Endothelial cell (in vitro differentiated cells): Measurements from ENCODE around the gene GSTT4. TPM values are rescaled to one million over a fixed set of nuclear protein-coding genes. Genes with fewer than 3 reads are reported as not detected.
"Not testable (repeated sequence)": the region's sequence is repeated elsewhere in the genome, so short reads cannot be mapped to it uniquely, and the experiment has no call there.

Experiments used
- DNase-seq: peaks from one replicate; pipeline ENCODE4 v3.0.0; 2021; ENCODE audit warnings: low spot score
- H3K27ac Mint-ChIP-seq: one replicate; pipeline ENCODE4 v1.8.0; 2021; ENCODE audit warnings: mixed read lengths, inconsistent platforms; ENCODE audit not compliant: unreplicated experiment
- H3K27me3 Mint-ChIP-seq: one replicate; pipeline ENCODE4 v1.8.0; 2021; ENCODE audit warnings: mild to moderate bottlenecking, moderate library complexity, mixed read lengths, inconsistent platforms; ENCODE audit not compliant: unreplicated experiment
- H3K36me3 Mint-ChIP-seq: one replicate; pipeline ENCODE4 v1.8.0; 2021; ENCODE audit warnings: mild to moderate bottlenecking, low read depth, mixed read lengths, inconsistent platforms; ENCODE audit not compliant: unreplicated experiment
- H3K4me1 Mint-ChIP-seq: one replicate; pipeline ENCODE4 v1.8.0; 2021; ENCODE audit warnings: mild to moderate bottlenecking, mixed read lengths, inconsistent platforms; ENCODE audit not compliant: unreplicated experiment
- H3K4me3 Mint-ChIP-seq: one replicate; pipeline ENCODE4 v1.8.0; 2021; ENCODE audit warnings: mild to moderate bottlenecking, mixed read lengths, inconsistent platforms; ENCODE audit not compliant: unreplicated experiment
- H3K9me3 Mint-ChIP-seq: one replicate; pipeline ENCODE4 v1.8.0; 2021; ENCODE audit warnings: mixed read lengths, inconsistent platforms; ENCODE audit not compliant: unreplicated experiment
- CTCF ChIP-seq: fragments of 200-600 bp; sonication (generic); IDR thresholded peaks from one replicate; pipeline ENCODE4 v1.5.0; 2021; ENCODE audit warnings: antibody characterized with exemption; ENCODE audit not compliant: unreplicated experiment
- total RNA-seq: library from RNA; stranded (reverse); fragmentation: NEBNext Ultra II Directional; extraction: Animal tissue kit (Norgen Biotek cat#: 25700); gene quantifications from one replicate; pipeline ENCODE4 v1.2.1, GENCODE V29; 2021; ENCODE audit not compliant: unreplicated experiment

GSTT4 gene
- total RNA-seq, 1 donor from 2014 or later: not detected

- Mint-ChIP-seq H3K4me1 (peaks cover 4% of the 10 kb centered on the region), H3K4me3 (no peak overlapping the region), H3K9me3 (no peaks in the 10 kb centered on the region), H3K27me3 (peaks cover 2% of the 10 kb centered on the region), H3K36me3 (no peaks in the 10 kb centered on the region), H3K27ac (no peak overlapping the region)
- TF ChIP-seq CTCF: no peak
- no peak for DNase-seq
Measured at GRCh38 chr22:23997092-23997491, 8.2 kb downstream of the GSTT4 start.

- not testable (repeated sequence) for H3K9me3 Mint-ChIP-seq, H3K27ac Mint-ChIP-seq, H3K4me3 Mint-ChIP-seq, DNase-seq, H3K27me3 Mint-ChIP-seq, H3K36me3 Mint-ChIP-seq, H3K4me1 Mint-ChIP-seq
Measured at GRCh38 chr22:23993581-23994177, 11.6 kb downstream of the GSTT4 start.

GRCh38 chr22:23993080-23993479 lies 12.2 kb downstream of the GSTT4 start:
- H3K27ac Mint-ChIP-seq, H3K9me3 Mint-ChIP-seq, H3K4me3 Mint-ChIP-seq, H3K36me3 Mint-ChIP-seq, DNase-seq, H3K4me1 Mint-ChIP-seq, H3K27me3 Mint-ChIP-seq: not testable (repeated sequence)

- not testable (repeated sequence) for H3K4me1 Mint-ChIP-seq, H3K9me3 Mint-ChIP-seq, H3K27me3 Mint-ChIP-seq, H3K4me3 Mint-ChIP-seq, H3K36me3 Mint-ChIP-seq, H3K27ac Mint-ChIP-seq, DNase-seq
Measured at GRCh38 chr22:23989583-23990244, 15.5 kb downstream of the GSTT4 start.

- not testable (repeated sequence) for DNase-seq, H3K36me3 Mint-ChIP-seq, H3K4me1 Mint-ChIP-seq, H3K4me3 Mint-ChIP-seq, H3K27me3 Mint-ChIP-seq, H3K9me3 Mint-ChIP-seq
- H3K27ac Mint-ChIP-seq: peak overlapping the region; percentile 71
Measured at GRCh38 chr22:23986538-23987178, 18.6 kb downstream of the GSTT4 start.

- DNase-seq, H3K4me3 Mint-ChIP-seq, H3K36me3 Mint-ChIP-seq, H3K27me3 Mint-ChIP-seq, H3K4me1 Mint-ChIP-seq, H3K9me3 Mint-ChIP-seq: not testable (repeated sequence)
- H3K27ac Mint-ChIP-seq: peak overlapping the region; percentile 71
Measured at GRCh38 chr22:23986089-23986488, 19.2 kb downstream of the GSTT4 start.

- no peaks in the 10 kb centered on the region for H3K27me3 Mint-ChIP-seq
- no peak overlapping the region for H3K4me3 Mint-ChIP-seq
- H3K36me3 Mint-ChIP-seq: no peaks in the 10 kb centered on the region
- TF ChIP-seq CTCF: peak; percentile 28
- no peak overlapping the region for H3K27ac Mint-ChIP-seq
- no peaks in the 10 kb centered on the region for H3K9me3 Mint-ChIP-seq
- H3K4me1 Mint-ChIP-seq: no peaks in the 10 kb centered on the region
- no peak for DNase-seq
Measured at GRCh38 chr22:23984430-23984829, 20.8 kb downstream of the GSTT4 start.

- H3K9me3 Mint-ChIP-seq, H3K27ac Mint-ChIP-seq, H3K4me3 Mint-ChIP-seq, H3K27me3 Mint-ChIP-seq, H3K4me1 Mint-ChIP-seq, H3K36me3 Mint-ChIP-seq, DNase-seq: not testable (repeated sequence)
Measured at GRCh38 chr22:23980567-23980966, 24.7 kb downstream of the GSTT4 start.

GRCh38 chr22:23979557-23980240 lies 25.6 kb downstream of the GSTT4 start, which contains the start of gene GSTT2:
GSTT2 (plus strand) TSS chr22:23980134.
- H3K4me3 Mint-ChIP-seq, H3K4me1 Mint-ChIP-seq, H3K36me3 Mint-ChIP-seq, H3K9me3 Mint-ChIP-seq, H3K27me3 Mint-ChIP-seq, H3K27ac Mint-ChIP-seq, DNase-seq: not testable (repeated sequence)

GRCh38 chr22:23977304-23977703 lies 27.9 kb downstream of the GSTT4 start:
- H3K4me3 Mint-ChIP-seq, H3K27me3 Mint-ChIP-seq, H3K27ac Mint-ChIP-seq, H3K36me3 Mint-ChIP-seq, DNase-seq, H3K4me1 Mint-ChIP-seq, H3K9me3 Mint-ChIP-seq: not testable (repeated sequence)
